GM19324 (cell line): ENCODE data around the gene TPD52L2.
"Not testable (repeated sequence)": the region's sequence is repeated elsewhere in the genome, so short reads cannot be mapped to it uniquely, and the experiment has no call there.

Source experiments
- ATAC-seq: cut with Tn5 transposase; IDR thresholded peaks from one replicate; pipeline ENCODE4 v1.9.1; 2021; ENCODE audit warnings: mild to moderate bottlenecking, moderate library complexity; ENCODE audit not compliant: unreplicated experiment, low FRiP score

Gene TPD52L2

GRCh38 chr20:63877755-63878470 is 12.8 kb downstream of the TPD52L2 start:
- ATAC-seq: no peak

GRCh38 chr20:63878899-63879663 is 14.0 kb downstream of the TPD52L2 start:
- ATAC-seq: no peak

- not testable (repeated sequence) for ATAC-seq
Measured at GRCh38 chr20:63880901-63881300, 15.8 kb downstream of the TPD52L2 start.

GRCh38 chr20:63881451-63882226 is 16.6 kb downstream of the TPD52L2 start:
- no peak for ATAC-seq

- no peak for ATAC-seq
Measured at GRCh38 chr20:63882257-63883200, 17.5 kb downstream of the TPD52L2 start.

GRCh38 chr20:63883201-63883593 is 18.1 kb downstream of the TPD52L2 start:
- no peak for ATAC-seq

GRCh38 chr20:63884506-63885263 is 19.6 kb downstream of the TPD52L2 start:
- ATAC-seq: no peak

GRCh38 chr20:63885264-63886053 is 20.4 kb downstream of the TPD52L2 start:
- ATAC-seq: no peak

- ATAC-seq: no peak
Measured at GRCh38 chr20:63886054-63886419, 21.0 kb downstream of the TPD52L2 start.

GRCh38 chr20:63886921-63887320 is 21.9 kb downstream of the TPD52L2 start:
- ATAC-seq: no peak

GRCh38 chr20:63889241-63890200 is 24.5 kb downstream of the TPD52L2 start:
- no peak for ATAC-seq

- ATAC-seq: no peak
Measured at GRCh38 chr20:63890201-63890576, 25.1 kb downstream of the TPD52L2 start.

GRCh38 chr20:63890616-63891015 is 25.5 kb downstream of the TPD52L2 start:
- no peak for ATAC-seq

GRCh38 chr20:63891061-63892002 is 26.3 kb downstream of the TPD52L2 start:
- no peak for ATAC-seq

- no peak for ATAC-seq
Measured at GRCh38 chr20:63892402-63892801, 27.3 kb downstream of the TPD52L2 start.

GRCh38 chr20:63893999-63894357 is 28.9 kb downstream of the TPD52L2 start:
- ATAC-seq: no peak
